SJSA1 (cell line): Measurements from ENCODE around the gene SUMO4. TPM values are rescaled to one million over a fixed set of nuclear protein-coding genes. Genes with fewer than 3 reads are reported as not detected.

ENCODE experiments used
- DNase-seq, 2 experiments: peaks; one replicate each; pipeline ENCODE4 v3.0.0-alpha.2; 2015 to 2020; ENCODE audit warnings: low spot score in 2 of 2, low read depth in 1 of 2
- H3K27ac ChIP-seq: fragments of 250-450 bp; sonication (Bioruptor Pico); 2 replicates; pipeline ENCODE4 v1.5.1; 2020; ENCODE audit warnings: mild to moderate bottlenecking, moderate library complexity
- H3K27me3 ChIP-seq: fragments of 250-450 bp; sonication (Bioruptor Pico); replicated peaks from 2 replicates; pipeline ENCODE4 v1.5.1; 2020; ENCODE audit warnings: mild to moderate bottlenecking, moderate library complexity
- H3K36me3 ChIP-seq: fragments of 250-450 bp; sonication (Bioruptor Pico); 2 replicates; pipeline ENCODE4 v1.5.1; 2020; ENCODE audit warnings: mild to moderate bottlenecking
- H3K4me1 ChIP-seq: fragments of 250-450 bp; sonication (Bioruptor Pico); replicated peaks from 2 replicates; pipeline ENCODE4 v1.6.1; 2021; ENCODE audit warnings: mild to moderate bottlenecking
- H3K4me3 ChIP-seq: fragments of 250-450 bp; sonication (Bioruptor Pico); 2 replicates; pipeline ENCODE4 v1.5.1; 2020; ENCODE audit warnings: mild to moderate bottlenecking
- H3K9me3 ChIP-seq: fragments of 250-450 bp; sonication (Bioruptor Pico); replicated peaks from 2 replicates; pipeline ENCODE4 v1.5.1; 2020; ENCODE audit warnings: mild to moderate bottlenecking
- total RNA-seq: library from RNA; depleted of rRNA; stranded (reverse); fragments of >200 nt; shearing (Covaris generic); gene quantifications from 2 replicates; pipeline ENCODE4 v1.2.3, GENCODE V29; 2014; rRNA removed

Gene SUMO4
- total RNA-seq: 0.25 and 1.8 TPM in 2 replicates

GRCh38 chr6:149400050-149400449 lies at the start of gene SUMO4:
TSS of gene SUMO4 (plus strand) at chr6:149400262. CDS start at chr6:149400392, 130 bp downstream.
- Histone ChIP-seq H3K4me1 (no peaks in the 10 kb centered on the region), H3K36me3 (peaks cover 76% of the 10 kb centered on the region), H3K27me3 (no peaks in the 10 kb centered on the region), H3K27ac (no peak within 1 kb of the TSS), H3K9me3 (no peaks in the 10 kb centered on the region), H3K4me3 (no peak within 1 kb of the TSS)
- DNase-seq: no peak

GRCh38 chr6:149354009-149354408 lies 46.1 kb upstream of the SUMO4 start:
- no peak for DNase-seq
- H3K27ac ChIP-seq: no peak overlapping the region

GRCh38 chr6:149356081-149356750 lies 43.8 kb upstream of the SUMO4 start:
- no peak overlapping the region for H3K27ac ChIP-seq
- H3K27me3 ChIP-seq: no peaks in the 10 kb centered on the region
- H3K9me3 ChIP-seq: no peaks in the 10 kb centered on the region
- no peak for DNase-seq
- H3K4me1 ChIP-seq: no peaks in the 10 kb centered on the region
- H3K4me3 ChIP-seq: no peak overlapping the region
- peaks cover 5% of the 10 kb centered on the region; the same call in 1 of the 2 replicates for H3K36me3 ChIP-seq

More at GRCh38 chr6:149354009-149354408, 46.1 kb upstream of the SUMO4 start:
- Histone ChIP-seq H3K27me3 (no peaks in the 10 kb centered on the region), H3K36me3 (0 out of 2 replicates have a peak, but pooled peaks cover 3% of the 10 kb centered on the region), H3K9me3 (no peaks in the 10 kb centered on the region), H3K4me1 (no peaks in the 10 kb centered on the region), H3K4me3 (no peak overlapping the region)

- DNase-seq: no peak
Observed at GRCh38 chr6:149357726-149358538, 42.1 kb upstream of the SUMO4 start.

GRCh38 chr6:149359440-149359839 lies 40.6 kb upstream of the SUMO4 start:
- no peak for DNase-seq
- Histone ChIP-seq H3K4me1 (peaks cover 6% of the 10 kb centered on the region), H3K27me3 (no peaks in the 10 kb centered on the region), H3K36me3 (peaks cover 13% of the 10 kb centered on the region; the same call in 1 of the 2 replicates), H3K4me3 (no peak overlapping the region), H3K9me3 (no peaks in the 10 kb centered on the region), H3K27ac (no peak overlapping the region)

More at GRCh38 chr6:149357726-149358538, 42.1 kb upstream of the SUMO4 start:
- H3K9me3 ChIP-seq: no peaks in the 10 kb centered on the region
- H3K4me3 ChIP-seq: no peak overlapping the region
- H3K27me3 ChIP-seq: no peaks in the 10 kb centered on the region
- peaks cover 9% of the 10 kb centered on the region; the same call in 1 of the 2 replicates for H3K36me3 ChIP-seq
- no peaks in the 10 kb centered on the region for H3K4me1 ChIP-seq
- H3K27ac ChIP-seq: no peak overlapping the region

- H3K4me3 ChIP-seq: no peak overlapping the region
- no peaks in the 10 kb centered on the region for H3K9me3 ChIP-seq
- H3K27ac ChIP-seq: no peak overlapping the region
- H3K4me1 ChIP-seq: peaks cover 9% of the 10 kb centered on the region
- peaks cover 13% of the 10 kb centered on the region; the same call in 1 of the 2 replicates for H3K36me3 ChIP-seq
- DNase-seq: no peak
- H3K27me3 ChIP-seq: no peaks in the 10 kb centered on the region
Observed at GRCh38 chr6:149360536-149360935, 39.5 kb upstream of the SUMO4 start.

GRCh38 chr6:149362289-149362688 lies 37.8 kb upstream of the SUMO4 start:
- DNase-seq: no peak
- no peaks in the 10 kb centered on the region for H3K27me3 ChIP-seq
- no peak overlapping the region for H3K4me3 ChIP-seq
- H3K27ac ChIP-seq: no peak overlapping the region
- no peaks in the 10 kb centered on the region for H3K9me3 ChIP-seq
- H3K36me3 ChIP-seq: peaks cover 13% of the 10 kb centered on the region; the same call in 1 of the 2 replicates
- peaks cover 13% of the 10 kb centered on the region for H3K4me1 ChIP-seq

GRCh38 chr6:149363154-149363553 lies 36.9 kb upstream of the SUMO4 start:
- H3K27me3 ChIP-seq: no peaks in the 10 kb centered on the region
- no peak overlapping the region for H3K27ac ChIP-seq
- H3K4me1 ChIP-seq: peaks cover 13% of the 10 kb centered on the region
- H3K4me3 ChIP-seq: no peak overlapping the region
- H3K9me3 ChIP-seq: no peaks in the 10 kb centered on the region
- DNase-seq: no peak
- peaks cover 13% of the 10 kb centered on the region; the same call in 1 of the 2 replicates for H3K36me3 ChIP-seq

- peaks cover 13% of the 10 kb centered on the region for H3K4me1 ChIP-seq
- no peak overlapping the region for H3K27ac ChIP-seq
- no peak for DNase-seq
- no peaks in the 10 kb centered on the region for H3K27me3 ChIP-seq
- H3K9me3 ChIP-seq: no peaks in the 10 kb centered on the region
- peaks cover 13% of the 10 kb centered on the region; the same call in 1 of the 2 replicates for H3K36me3 ChIP-seq
- H3K4me3 ChIP-seq: no peak overlapping the region
Observed at GRCh38 chr6:149364557-149364956, 35.5 kb upstream of the SUMO4 start.

- DNase-seq: no peak
- Histone ChIP-seq H3K4me3 (no peak overlapping the region), H3K27me3 (no peaks in the 10 kb centered on the region), H3K4me1 (peaks cover 13% of the 10 kb centered on the region), H3K9me3 (no peaks in the 10 kb centered on the region), H3K36me3 (peaks cover 18% of the 10 kb centered on the region), H3K27ac (no peak overlapping the region)
Observed at GRCh38 chr6:149365197-149365596, 34.9 kb upstream of the SUMO4 start.

- Histone ChIP-seq H3K27ac (no peak overlapping the region), H3K36me3 (peaks cover 22% of the 10 kb centered on the region), H3K4me1 (peaks cover 13% of the 10 kb centered on the region), H3K4me3 (no peak overlapping the region), H3K9me3 (no peaks in the 10 kb centered on the region), H3K27me3 (no peaks in the 10 kb centered on the region)
- DNase-seq: no peak
Observed at GRCh38 chr6:149366267-149366921, 33.7 kb upstream of the SUMO4 start.

- H3K4me3 ChIP-seq: no peak overlapping the region
- no peaks in the 10 kb centered on the region for H3K27me3 ChIP-seq
- no peaks in the 10 kb centered on the region for H3K9me3 ChIP-seq
- no peak for DNase-seq
- H3K4me1 ChIP-seq: peaks cover 13% of the 10 kb centered on the region
- H3K36me3 ChIP-seq: peaks cover 28% of the 10 kb centered on the region
- no peak overlapping the region for H3K27ac ChIP-seq
Observed at GRCh38 chr6:149368065-149368464, 32.0 kb upstream of the SUMO4 start.

GRCh38 chr6:149371154-149371553 lies 28.9 kb upstream of the SUMO4 start:
- Histone ChIP-seq H3K27me3 (no peaks in the 10 kb centered on the region), H3K4me1 (0 out of 2 replicates have a peak, but pooled peaks cover 2% of the 10 kb centered on the region), H3K36me3 (peaks cover 40% of the 10 kb centered on the region), H3K27ac (no peak overlapping the region), H3K9me3 (no peaks in the 10 kb centered on the region), H3K4me3 (no peak overlapping the region)
- DNase-seq: no peak
